Ureter (tissue), 1 donor: ENCODE measurements around the gene ACR. TPM values are rescaled to one million over a fixed set of nuclear protein-coding genes. Genes with fewer than 3 reads are reported as not detected.

Source experiments
- DNase-seq: peaks from one replicate; pipeline ENCODE4 v3.0.0-alpha.2; 2020; ENCODE audit warnings: low spot score
- total RNA-seq: library from RNA; stranded (reverse); gene quantifications from one replicate; pipeline ENCODE4 v1.2.4, GENCODE V29; 2023
- donor health status: DM: yes; HTN: yes; CAD: no.

The ACR gene
- 1.7 TPM for total RNA-seq

DNA sequence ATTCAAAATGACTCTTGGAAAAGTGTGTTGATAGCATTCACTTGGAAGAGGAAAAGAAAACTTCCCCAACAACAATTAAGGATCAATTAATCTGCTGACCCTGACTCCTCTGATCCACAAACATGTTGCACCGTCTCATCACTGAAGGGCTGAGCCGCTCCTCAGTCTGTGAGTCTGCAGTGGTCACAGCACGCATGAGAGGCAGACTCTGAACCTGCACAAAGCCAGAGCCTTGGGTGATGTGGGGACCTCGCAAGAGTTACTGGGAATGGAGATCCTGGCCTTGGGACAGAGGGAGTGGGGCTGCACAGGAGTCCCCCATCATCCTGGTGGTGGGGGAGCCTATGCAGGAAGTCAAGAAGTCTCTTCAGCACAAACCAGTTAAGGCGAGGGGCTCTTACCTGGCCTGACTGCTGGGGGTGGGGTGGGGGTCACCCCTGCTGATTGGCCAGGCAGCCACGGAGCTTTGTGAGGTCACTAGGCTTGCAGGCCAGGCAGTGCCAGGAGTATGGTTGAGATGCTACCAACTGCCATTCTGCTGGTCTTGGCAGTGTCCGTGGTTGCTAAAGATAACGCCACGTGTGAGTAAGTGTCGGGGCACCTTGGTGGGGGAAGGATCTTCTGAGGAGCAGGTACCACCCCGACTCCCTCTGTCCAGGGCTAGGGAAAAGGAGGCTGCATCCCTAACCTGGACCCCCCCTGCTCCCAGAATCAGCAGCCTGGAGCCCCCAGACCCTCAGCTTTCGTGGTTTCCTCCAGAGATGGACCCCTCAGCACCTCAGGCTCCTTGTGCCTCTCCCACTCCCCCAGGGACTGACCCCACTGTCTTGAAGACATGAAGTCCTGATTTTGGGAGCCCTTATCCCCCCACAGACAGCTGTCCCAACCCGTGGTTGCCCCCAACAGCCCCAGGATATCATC lies at the start of gene ACR:
Gene ACR (plus strand): TSS at position 477 of the 921 bp plus-strand sequence. CDS start 32 bp downstream, at position 509.
- peak; percentile 40 for DNase-seq

DNA sequence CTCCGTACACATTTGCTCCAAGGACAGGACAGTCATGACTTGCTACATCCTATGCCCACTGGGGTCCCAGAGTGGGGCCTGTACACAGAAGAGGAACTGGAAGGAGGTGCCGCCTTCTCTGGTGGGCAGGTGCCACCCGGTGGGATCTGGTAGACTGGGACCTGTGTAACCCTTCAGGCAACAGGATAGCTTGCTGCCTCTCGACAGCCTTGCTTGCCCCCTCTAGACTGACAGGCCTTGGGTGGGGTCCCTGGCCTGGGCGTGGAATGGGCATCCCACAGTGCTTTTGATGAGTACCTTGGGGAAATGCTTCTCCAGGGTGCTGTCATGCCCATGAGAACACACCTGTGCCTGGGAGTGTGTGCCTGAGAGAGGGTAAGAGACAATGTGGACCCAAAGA lies 49.6 kb upstream of the ACR start:
- no peak for DNase-seq

- no peak for DNase-seq
Measured at GRCh38 chr22:50691521-50691920, 46.5 kb upstream of the ACR start.

DNA sequence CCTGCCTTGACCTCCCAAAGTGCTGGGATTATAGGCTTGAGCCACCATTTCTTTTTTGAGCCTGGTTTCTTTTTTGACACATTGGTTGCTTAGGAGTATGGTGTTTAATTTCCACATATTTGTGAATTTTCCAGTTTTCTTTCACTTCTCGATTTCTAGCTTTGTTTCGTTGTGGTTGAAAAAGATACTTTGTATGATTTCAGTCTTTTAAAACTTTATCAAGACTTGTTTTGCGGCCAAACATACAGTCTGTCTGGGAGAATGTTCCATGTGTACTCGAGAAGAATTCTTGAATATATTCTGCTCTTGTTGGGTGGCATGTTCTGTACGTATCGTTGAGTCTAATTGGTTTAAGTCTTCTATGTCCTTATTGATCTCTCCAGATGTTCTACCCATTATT lies 44.5 kb upstream of the ACR start:
- DNase-seq = no peak

DNA sequence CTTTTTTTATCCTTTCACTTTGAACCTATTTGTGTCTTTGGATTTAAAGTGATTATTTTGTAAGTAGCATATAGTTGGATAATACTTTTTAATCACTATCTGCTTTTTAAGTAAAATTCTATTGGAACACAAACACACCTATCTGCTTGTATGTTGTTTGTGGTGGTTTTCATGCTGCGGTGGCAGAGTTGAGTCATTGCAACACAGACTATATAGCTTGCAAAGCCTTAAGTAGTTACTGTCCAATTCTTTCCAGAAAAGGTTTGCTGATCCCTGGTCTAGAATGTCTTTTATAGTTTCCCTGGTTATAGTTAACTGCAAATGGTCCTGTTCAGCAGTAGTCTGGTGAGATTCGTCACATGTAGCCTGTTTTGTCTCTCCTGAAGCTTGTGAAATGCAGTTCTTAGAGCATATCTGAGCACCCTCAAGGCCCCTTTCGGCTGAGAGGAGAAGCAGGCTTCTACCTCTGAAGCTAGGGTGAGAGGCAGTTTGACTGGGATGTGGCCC lies 43.9 kb upstream of the ACR start:
- no peak for DNase-seq

GRCh38 chr22:50694766-50695420 lies 43.1 kb upstream of the ACR start:
- DNase-seq = peak; percentile 33

- no peak for DNase-seq
Measured at GRCh38 chr22:50695421-50696250, 42.4 kb upstream of the ACR start.

GRCh38 chr22:50696251-50696798 lies 41.7 kb upstream of the ACR start:
- no peak for DNase-seq

- no peak for DNase-seq
Measured at GRCh38 chr22:50696799-50697561, 41.0 kb upstream of the ACR start.

DNA sequence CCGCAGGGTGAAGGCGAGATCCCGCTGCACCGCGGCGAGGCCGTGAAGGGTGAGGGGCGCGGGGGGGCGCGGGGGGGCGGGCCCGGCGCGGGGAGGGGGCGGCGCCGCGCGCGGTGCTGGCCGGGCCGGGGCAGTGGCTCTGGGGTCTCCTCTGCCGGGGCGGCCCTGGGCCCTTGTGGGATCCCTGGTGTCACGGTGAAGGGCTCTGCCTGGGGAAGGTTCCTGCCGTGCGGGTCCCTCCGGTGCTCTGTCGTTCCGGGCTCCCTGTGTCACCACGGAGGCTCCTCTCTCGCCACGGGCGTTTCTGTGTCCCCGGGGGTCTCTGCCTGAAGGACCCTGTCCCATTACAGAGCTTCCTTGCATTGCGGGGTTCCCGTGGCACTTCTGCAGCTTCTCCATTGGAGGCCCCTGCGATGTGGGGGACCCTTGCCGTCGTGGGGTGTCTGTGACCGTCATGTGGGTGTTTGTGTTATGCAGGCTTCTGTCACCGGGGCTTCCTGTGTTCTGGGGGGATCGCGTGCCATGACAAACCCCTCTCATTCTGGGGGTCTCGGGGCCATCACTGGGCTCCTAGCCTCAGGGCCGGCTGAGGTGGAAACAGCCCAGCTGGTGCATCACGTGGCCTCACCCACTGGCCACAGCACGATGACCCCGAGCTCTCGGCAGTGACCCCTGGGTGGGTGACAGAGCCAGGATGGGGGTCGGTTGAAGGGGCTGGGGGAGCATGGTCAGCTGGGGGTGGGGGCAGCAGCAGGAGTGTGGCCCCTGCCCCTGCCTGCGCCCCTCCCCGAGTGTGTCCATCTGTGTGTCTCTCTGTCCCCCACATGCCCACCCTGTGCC lies 40.1 kb upstream of the ACR start:
- no peak for DNase-seq

DNA sequence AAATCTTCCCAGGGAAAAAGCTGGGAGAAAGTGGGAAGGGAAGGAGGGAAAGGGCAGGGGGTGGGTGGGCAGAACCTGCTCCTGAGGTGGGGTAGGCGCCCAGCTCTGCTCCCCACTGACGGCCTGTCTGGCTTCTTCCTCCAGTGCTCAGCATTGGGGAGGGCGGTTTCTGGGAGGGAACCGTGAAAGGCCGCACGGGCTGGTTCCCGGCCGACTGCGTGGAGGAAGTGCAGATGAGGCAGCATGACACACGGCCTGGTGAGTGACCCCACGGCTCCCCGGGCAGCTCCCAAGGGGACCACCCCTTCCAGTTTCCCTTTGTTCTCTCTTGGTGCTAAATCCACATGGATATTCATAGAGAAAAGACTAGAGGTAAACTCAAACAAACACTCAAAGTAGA lies 39.5 kb upstream of the ACR start:
- no peak for DNase-seq

DNA sequence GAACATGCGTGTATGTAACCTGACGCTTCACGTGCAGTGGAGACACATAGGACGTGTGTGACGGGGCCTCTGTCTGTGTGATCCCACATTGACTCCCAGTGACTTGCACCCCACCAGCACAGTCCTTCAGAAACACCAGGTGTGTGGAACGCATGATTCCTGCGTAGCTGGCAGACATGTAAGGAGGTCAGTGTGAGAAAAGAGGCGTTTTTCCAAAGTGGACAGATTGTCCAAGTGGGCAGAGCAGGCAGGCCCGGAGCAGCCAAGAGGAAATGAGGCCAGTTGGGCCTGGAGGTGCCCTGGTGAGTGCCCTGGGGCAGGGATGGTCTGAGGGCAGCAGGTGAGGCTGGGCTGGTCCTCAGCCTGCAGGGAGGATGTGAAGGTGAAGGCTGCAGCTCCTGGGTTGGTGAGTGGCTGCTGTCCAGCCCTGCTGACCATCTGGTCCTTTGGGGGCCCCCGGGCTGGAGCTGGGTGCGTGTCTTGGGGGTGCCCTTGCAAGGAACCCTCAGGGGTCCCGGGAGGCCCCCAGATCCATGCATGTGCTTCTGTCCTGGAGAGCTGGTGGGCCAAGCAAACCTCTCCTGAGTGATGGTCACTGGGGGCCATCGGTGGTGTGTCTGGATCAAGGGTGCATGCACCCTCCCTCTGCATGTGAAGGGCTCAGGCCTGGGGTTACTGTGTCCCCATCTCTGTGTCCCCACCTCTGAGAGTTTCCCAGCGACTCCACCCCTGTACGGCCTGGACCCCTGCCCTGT lies 38.8 kb upstream of the ACR start:
- no peak for DNase-seq

DNA sequence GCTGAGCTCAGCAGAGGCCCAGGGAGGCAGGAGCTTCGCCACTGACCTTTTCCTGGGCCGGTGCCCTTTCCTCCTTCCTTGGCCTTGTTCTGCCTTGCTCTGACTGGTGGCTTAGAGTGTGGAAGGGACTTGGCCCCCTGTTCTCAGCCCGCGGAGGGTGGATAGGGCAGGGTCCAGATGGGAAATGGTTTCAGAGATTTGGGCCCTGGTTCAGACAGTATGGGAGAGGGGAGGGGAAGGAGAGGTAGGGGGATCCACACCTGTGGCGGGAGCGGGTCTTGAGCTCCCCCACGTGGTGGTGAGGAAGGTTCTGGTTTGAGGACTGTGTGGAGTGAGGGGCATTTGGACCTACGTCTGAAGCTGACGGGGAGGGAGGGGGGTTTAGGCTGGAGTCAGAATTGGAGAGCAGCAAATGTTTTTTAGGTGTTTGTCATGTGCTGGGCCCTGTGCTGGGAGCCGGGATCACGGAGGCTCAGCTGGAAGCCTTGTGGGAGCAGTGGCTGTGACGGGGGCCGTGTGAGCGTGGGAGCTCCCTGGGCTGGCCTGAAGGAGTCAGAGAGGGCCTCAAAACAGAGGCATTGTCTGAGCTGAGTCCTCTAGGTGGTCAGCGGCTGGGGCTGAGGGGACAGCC lies 38.1 kb upstream of the ACR start:
- no peak for DNase-seq

- no peak for DNase-seq
Measured at GRCh38 chr22:50700387-50701075, 37.5 kb upstream of the ACR start.

GRCh38 chr22:50701076-50701419 lies 37.0 kb upstream of the ACR start:
- no peak for DNase-seq

GRCh38 chr22:50701428-50702154 lies 36.4 kb upstream of the ACR start:
- no peak for DNase-seq

GRCh38 chr22:50702261-50702671 lies 35.7 kb upstream of the ACR start:
- DNase-seq = no peak
